NCI-H1092 treated with DMSO at 0.1 percent for 48 hours (cell line): ENCODE measurements around the gene PRR15L.
"Not testable (repeated sequence)": the region's sequence is repeated elsewhere in the genome, so short reads cannot be mapped to it uniquely, and the experiment has no call there.

ENCODE experiments used
- DNase-seq: peaks from one replicate; lab custom pipeline; 2025; lab: John Stamatoyannopoulos, UW

The PRR15L gene

GRCh38 chr17:47988445-47988844 is 30.8 kb upstream of the PRR15L start:
- DNase-seq: not testable (repeated sequence)

- DNase-seq: peak; percentile 76
Measured at GRCh38 chr17:47987240-47987835, 29.7 kb upstream of the PRR15L start.

GRCh38 chr17:47986520-47986919 is 28.8 kb upstream of the PRR15L start:
- DNase-seq: no peak

- DNase-seq: no peak
Measured at GRCh38 chr17:47983492-47984223, 26.0 kb upstream of the PRR15L start.

GRCh38 chr17:47982645-47983390 is 25.1 kb upstream of the PRR15L start:
- no peak for DNase-seq

- no peak for DNase-seq
Measured at GRCh38 chr17:47982091-47982617, 24.5 kb upstream of the PRR15L start.

- DNase-seq: no peak
Measured at GRCh38 chr17:47981462-47981861, 23.8 kb upstream of the PRR15L start.

GRCh38 chr17:47980541-47980940 is 22.9 kb upstream of the PRR15L start:
- peak; percentile 26 for DNase-seq

GRCh38 chr17:47978324-47978723 is 20.6 kb upstream of the PRR15L start:
- peak; percentile 80 for DNase-seq

- DNase-seq: no peak
Measured at GRCh38 chr17:47975823-47976205, 18.1 kb upstream of the PRR15L start.

GRCh38 chr17:47975189-47975822 is 17.6 kb upstream of the PRR15L start:
- no peak for DNase-seq

GRCh38 chr17:47973541-47973940 is 15.9 kb upstream of the PRR15L start:
- no peak for DNase-seq

- peak; percentile 99 for DNase-seq
Measured at GRCh38 chr17:47970725-47971499, 13.2 kb upstream of the PRR15L start, which contains the start of gene CDK5RAP3. Gene CDK5RAP3, plus strand, starts transcription at chr17:47971113. Its CDS starts 34 bp downstream, at chr17:47971147.

- no peak for DNase-seq
Measured at GRCh38 chr17:47969930-47970724, 12.4 kb upstream of the PRR15L start.

GRCh38 chr17:47968836-47969235 is 11.2 kb upstream of the PRR15L start:
- DNase-seq: no peak

- no peak for DNase-seq
Measured at GRCh38 chr17:47967607-47968252, 10.0 kb upstream of the PRR15L start.

- DNase-seq: no peak
Measured at GRCh38 chr17:47966079-47966519, 8.4 kb upstream of the PRR15L start.

- DNase-seq: no peak
Measured at GRCh38 chr17:47964856-47965255, 7.2 kb upstream of the PRR15L start.

GRCh38 chr17:47962901-47963300 is 5.2 kb upstream of the PRR15L start:
- DNase-seq: no peak

GRCh38 chr17:47961406-47961805 is 3.7 kb upstream of the PRR15L start:
- no peak for DNase-seq
